K562 (cell line): ENCODE measurements around the gene DIP2A. TPM values are rescaled to one million over a fixed set of nuclear protein-coding genes. Genes with fewer than 3 reads are reported as not detected.

Experiments
- BRD9 ChIP-seq: fragments of 450-650 bp; IDR thresholded peaks from 2 replicates; pipeline ENCODE4 v1.6.1; 2018; ENCODE audit warnings: low read depth; ENCODE audit not compliant: partially characterized antibody
- CC2D1A ChIP-seq: fragments of 450-650 bp; IDR thresholded peaks from 2 replicates; pipeline ENCODE4 v1.6.1; 2017; ENCODE audit warnings: mild to moderate bottlenecking
- CHD4 ChIP-seq: fragments of 200-600 bp; sonication (generic); IDR thresholded peaks from 3 replicates; pipeline ENCODE4 v1.6.1; 2012; ENCODE audit warnings: low read depth, mild to moderate bottlenecking, mixed read lengths, low read length, inconsistent platforms; ENCODE audit not compliant: insufficient read depth, insufficient replicate concordance, poor library complexity, severe bottlenecking
- DPF2 ChIP-seq: fragments of 450-650 bp; IDR thresholded peaks from 2 replicates; pipeline ENCODE4 v1.6.1; 2016
- ELF1 ChIP-seq: fragments of 200-800 bp; sonication (Bioruptor generic); IDR thresholded peaks from 2 replicates; pipeline ENCODE4 v1.6.1; 2016; ENCODE audit warnings: missing genetic modification characterization, missing compliant biosample characterization
- ESRRB ChIP-seq: fragments of 250-450 bp; sonication (Bioruptor Pico); IDR thresholded peaks from 2 replicates; pipeline ENCODE4 v1.5.0; 2020; ENCODE audit warnings: mild to moderate bottlenecking, moderate library complexity, borderline replicate concordance
- GABPA ChIP-seq: fragments of 200-800 bp; sonication (Bioruptor generic); conservative IDR thresholded peaks from 2 replicates; pipeline ENCODE4 v1.6.1; 2016; ENCODE audit warnings: low read depth, missing genetic modification characterization, missing compliant biosample characterization
- HDAC3 ChIP-seq: fragments of 450-650 bp; IDR thresholded peaks from 2 replicates; pipeline ENCODE4 v1.6.1; 2018; ENCODE audit warnings: borderline replicate concordance, mild to moderate bottlenecking, moderate library complexity; ENCODE audit not compliant: partially characterized antibody
- KLF10 ChIP-seq: fragments of 250-450 bp; sonication (Bioruptor Pico); IDR thresholded peaks from 2 replicates; pipeline ENCODE4 v1.6.1; 2021; ENCODE audit warnings: matching md5 sums
- KLF16 ChIP-seq: IDR thresholded peaks from 2 replicates; pipeline ENCODE4 v1.6.1; 2016; ENCODE audit warnings: antibody characterized with exemption
- LEF1 ChIP-seq: fragments of 450-650 bp; IDR thresholded peaks from 2 replicates; pipeline ENCODE4 v1.6.1; 2016; ENCODE audit warnings: mild to moderate bottlenecking
- MCM5 ChIP-seq: fragments of 450-650 bp; IDR thresholded peaks from 2 replicates; pipeline ENCODE4 v1.6.1; 2016; ENCODE audit warnings: low read depth
- RBM22 ChIP-seq: fragments of 200-400 bp; formaldehyde crosslinking; IDR thresholded peaks from 2 replicates; pipeline ENCODE4 v1.6.1; 2018; ENCODE audit warnings: low read length, low read depth; ENCODE audit not compliant: poor library complexity, severe bottlenecking
- RBM34 ChIP-seq: fragments of 200-400 bp; formaldehyde crosslinking; IDR thresholded peaks from 2 replicates; pipeline ENCODE4 v1.6.1; 2018; ENCODE audit warnings: low read length, borderline replicate concordance; ENCODE audit not compliant: insufficient read depth
- SRF ChIP-seq, 2 experiments: fragments of 250-450, 450-650 bp in 1 of 2; sonication (Bioruptor Pico) in 1 of 2; sonication (generic) in 1 of 2; formaldehyde crosslinking; IDR thresholded peaks; 2 replicates each; pipeline versions ENCODE4 v1.5.0 to v1.5.1; 2020 to 2022; ENCODE audit warnings: mild to moderate bottlenecking in 1 of 2, missing genetic modification reagents in 1 of 2
- ZBTB7A ChIP-seq: IDR thresholded peaks from 2 replicates; pipeline ENCODE4 v1.6.1; 2011; ENCODE audit warnings: low read depth, mild to moderate bottlenecking, low read length, moderate library complexity, borderline replicate concordance; ENCODE audit not compliant: control insufficient read depth
- ZFP30 ChIP-seq: fragments of 250-450 bp; sonication (Bioruptor Pico); IDR thresholded peaks from 2 replicates; pipeline ENCODE4 v1.8.0; 2022; ENCODE audit warnings: moderate library complexity, mild to moderate bottlenecking, inconsistent platforms, borderline replicate concordance
- ZNF124 ChIP-seq: sonication (generic); formaldehyde crosslinking; IDR thresholded peaks from 2 replicates; pipeline ENCODE4 v1.8.1; 2022; ENCODE audit warnings: missing genetic modification reagents
- ZNF316 ChIP-seq: fragments of 450-650 bp; IDR thresholded peaks from 2 replicates; pipeline ENCODE4 v1.6.1; 2016
- polyA plus RNA-seq, 8 experiments: library from polyadenylated mRNA; depleted of rRNA in 4 of 8; stranded (reverse) in 5 of 8; unstranded in 3 of 8; fragments of >200 nt; fragmentation: Nextera tagmentation in 2 of 8; fragmentation: Illumina TruSeq in 1 of 8; extraction: Ambion mirVana in 2 of 8; extraction: Trizol in 1 of 8; gene quantifications; 2 replicates each; pipeline versions ENCODE4 v1.2.1 to v1.2.3, GENCODE V29; 2011 to 2014; ENCODE audit warnings: inconsistent platforms in 1 of 8, missing spikeins in 1 of 8
- total RNA-seq, 7 experiments: library from RNA; depleted of rRNA in 6 of 7; stranded (reverse); fragments of >200 nt in 6 of 7; fragmentation: Illumina TruSeq in 2 of 7; extraction: Trizol in 2 of 7; gene quantifications; 2 replicates each; pipeline versions ENCODE4 v1.2.1 to v1.2.3, GENCODE V29; 2011 to 2021; ENCODE audit warnings: low replicate concordance in 1 of 7
- TF ChIP-seq, protein P1 (sequence below): fragments of 450-650 bp; IDR thresholded peaks from 2 replicates; pipeline ENCODE4 v1.6.1; 2018; ENCODE audit not compliant: partially characterized antibody
- TF ChIP-seq, protein P2 (sequence below): IDR thresholded peaks from 3 replicates; pipeline ENCODE4 v1.6.1; 2011; ENCODE audit warnings: borderline replicate concordance, mild to moderate bottlenecking, moderate library complexity; ENCODE audit not compliant: insufficient read length; ENCODE audit errors: extremely low read depth

DIP2A gene
- total and polyA plus RNA-seq, 9 of the 15 experiments (the other 6 are each of a cell fraction or from before 2014, with no cell fraction given): 4.3 to 34.5 (median 20.3) TPM

DNA sequence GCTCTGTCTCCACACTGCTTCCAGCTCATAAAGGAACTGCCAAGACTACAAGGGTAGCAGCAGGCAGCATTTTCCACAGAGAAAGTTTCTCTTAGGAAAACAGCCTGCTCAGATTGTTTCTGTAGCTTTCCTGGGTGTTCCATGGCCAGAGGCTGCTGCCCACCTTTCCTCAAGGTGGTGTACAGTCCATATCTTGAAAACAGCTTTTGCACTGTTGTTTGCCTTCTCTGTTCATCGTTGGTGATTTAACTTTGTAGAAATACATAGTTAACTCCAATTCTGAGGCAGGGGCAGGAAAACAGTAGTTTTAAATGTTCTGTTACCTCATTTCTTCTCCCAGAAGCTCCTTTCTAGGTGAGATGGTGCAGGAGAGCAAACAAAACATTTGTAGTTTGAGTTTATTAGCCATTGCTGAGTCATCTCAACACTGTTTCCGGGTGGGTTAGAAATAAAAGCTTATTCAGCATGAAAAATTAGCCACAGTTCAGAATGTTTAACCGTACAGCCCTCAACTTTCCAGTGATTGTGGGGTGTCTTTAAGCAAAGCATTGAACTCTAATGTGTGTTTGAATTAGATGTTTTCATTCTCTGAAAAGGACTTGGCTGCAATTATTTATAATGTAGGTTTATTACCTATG is 41.7 kb downstream of the DIP2A start (continued):
- TF ChIP-seq, protein P1, sequence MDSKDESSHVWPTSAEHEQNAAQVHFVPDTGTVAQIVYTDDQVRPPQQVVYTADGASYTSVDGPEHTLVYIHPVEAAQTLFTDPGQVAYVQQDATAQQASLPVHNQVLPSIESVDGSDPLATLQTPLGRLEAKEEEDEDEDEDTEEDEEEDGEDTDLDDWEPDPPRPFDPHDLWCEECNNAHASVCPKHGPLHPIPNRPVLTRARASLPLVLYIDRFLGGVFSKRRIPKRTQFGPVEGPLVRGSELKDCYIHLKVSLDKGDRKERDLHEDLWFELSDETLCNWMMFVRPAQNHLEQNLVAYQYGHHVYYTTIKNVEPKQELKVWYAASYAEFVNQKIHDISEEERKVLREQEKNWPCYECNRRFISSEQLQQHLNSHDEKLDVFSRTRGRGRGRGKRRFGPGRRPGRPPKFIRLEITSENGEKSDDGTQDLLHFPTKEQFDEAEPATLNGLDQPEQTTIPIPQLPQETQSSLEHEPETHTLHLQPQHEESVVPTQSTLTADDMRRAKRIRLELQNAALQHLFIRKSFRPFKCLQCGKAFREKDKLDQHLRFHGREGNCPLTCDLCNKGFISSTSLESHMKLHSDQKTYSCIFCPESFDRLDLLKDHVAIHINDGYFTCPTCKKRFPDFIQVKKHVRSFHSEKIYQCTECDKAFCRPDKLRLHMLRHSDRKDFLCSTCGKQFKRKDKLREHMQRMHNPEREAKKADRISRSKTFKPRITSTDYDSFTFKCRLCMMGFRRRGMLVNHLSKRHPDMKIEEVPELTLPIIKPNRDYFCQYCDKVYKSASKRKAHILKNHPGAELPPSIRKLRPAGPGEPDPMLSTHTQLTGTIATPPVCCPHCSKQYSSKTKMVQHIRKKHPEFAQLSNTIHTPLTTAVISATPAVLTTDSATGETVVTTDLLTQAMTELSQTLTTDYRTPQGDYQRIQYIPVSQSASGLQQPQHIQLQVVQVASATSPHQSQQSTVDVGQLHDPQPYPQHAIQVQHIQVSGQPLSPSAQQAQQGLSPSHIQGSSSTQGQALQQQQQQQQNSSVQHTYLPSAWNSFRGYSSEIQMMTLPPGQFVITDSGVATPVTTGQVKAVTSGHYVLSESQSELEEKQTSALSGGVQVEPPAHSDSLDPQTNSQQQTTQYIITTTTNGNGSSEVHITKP: no peak
- TF ChIP-seq BRD9 (no peak), SRF (CRISPR knock-in tag; IDR thresholded peaks at IDR 0.05) (no peak), HDAC3 (no peak), CHD4 (no peak), GABPA (tag) (no peak), RBM34 (no peak), ESRRB (no peak), KLF10 (CRISPR knock-in tag) (no peak), ZNF124 (CRISPR knock-in tag) (no peak), MCM5 (no peak), DPF2 (peak; percentile 54; the same call in 1 of the 2 replicates), LEF1 (0 out of 2 replicates have a peak, but pooled peaks have one; percentile 45), CC2D1A (no peak), ZNF316 (peak; percentile 100), ELF1 (tag) (peak; percentile 49; the same call in 1 of the 2 replicates), RBM22 (no peak), ZBTB7A (no peak), KLF16 (no peak), ZFP30 (no peak)
- TF ChIP-seq, protein P2, sequence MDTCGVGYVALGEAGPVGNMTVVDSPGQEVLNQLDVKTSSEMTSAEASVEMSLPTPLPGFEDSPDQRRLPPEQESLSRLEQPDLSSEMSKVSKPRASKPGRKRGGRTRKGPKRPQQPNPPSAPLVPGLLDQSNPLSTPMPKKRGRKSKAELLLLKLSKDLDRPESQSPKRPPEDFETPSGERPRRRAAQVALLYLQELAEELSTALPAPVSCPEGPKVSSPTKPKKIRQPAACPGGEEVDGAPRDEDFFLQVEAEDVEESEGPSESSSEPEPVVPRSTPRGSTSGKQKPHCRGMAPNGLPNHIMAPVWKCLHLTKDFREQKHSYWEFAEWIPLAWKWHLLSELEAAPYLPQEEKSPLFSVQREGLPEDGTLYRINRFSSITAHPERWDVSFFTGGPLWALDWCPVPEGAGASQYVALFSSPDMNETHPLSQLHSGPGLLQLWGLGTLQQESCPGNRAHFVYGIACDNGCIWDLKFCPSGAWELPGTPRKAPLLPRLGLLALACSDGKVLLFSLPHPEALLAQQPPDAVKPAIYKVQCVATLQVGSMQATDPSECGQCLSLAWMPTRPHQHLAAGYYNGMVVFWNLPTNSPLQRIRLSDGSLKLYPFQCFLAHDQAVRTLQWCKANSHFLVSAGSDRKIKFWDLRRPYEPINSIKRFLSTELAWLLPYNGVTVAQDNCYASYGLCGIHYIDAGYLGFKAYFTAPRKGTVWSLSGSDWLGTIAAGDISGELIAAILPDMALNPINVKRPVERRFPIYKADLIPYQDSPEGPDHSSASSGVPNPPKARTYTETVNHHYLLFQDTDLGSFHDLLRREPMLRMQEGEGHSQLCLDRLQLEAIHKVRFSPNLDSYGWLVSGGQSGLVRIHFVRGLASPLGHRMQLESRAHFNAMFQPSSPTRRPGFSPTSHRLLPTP: no peak
